ENCODE results near the gene MINDY3.
A peak's percentile ranks its signal among the peaks of the same experiment; 100 is the strongest.

Gene MINDY3

GRCh38 chr10:15751046-15751445, 109.3 kb downstream of the MINDY3 start:
- DNase-seq (ENCODE audit: low read depth), result peak; percentile 13
- no peak for TF ChIP-seq CTCF (conservative IDR thresholded peaks at IDR 0.05; ENCODE audit: control insufficient read depth, insufficient read depth, low read depth, low read length)
- H3K4me3 ChIP-seq (ENCODE audit: control insufficient read depth, low read depth, low read length), result no peak overlapping the region

GRCh38 chr10:15748126-15748525, 112.2 kb downstream of the MINDY3 start:
- no peak for DNase-seq (ENCODE audit: low read depth)
- no peak for TF ChIP-seq CTCF (conservative IDR thresholded peaks at IDR 0.05; ENCODE audit: control insufficient read depth, insufficient read depth, low read depth, low read length)
- no peak overlapping the region for H3K4me3 ChIP-seq (ENCODE audit: control insufficient read depth, low read depth, low read length)

- DNase-seq (ENCODE audit: low read depth), result no peak
- no peak overlapping the region for H3K4me3 ChIP-seq (ENCODE audit: control insufficient read depth, low read depth, low read length)
- TF ChIP-seq CTCF (conservative IDR thresholded peaks at IDR 0.05; ENCODE audit: control insufficient read depth, insufficient read depth, low read depth, low read length), result no peak
Measured at GRCh38 chr10:15747632-15748031, 112.7 kb downstream of the MINDY3 start.

GRCh38 chr10:15745751-15746150, 114.6 kb downstream of the MINDY3 start:
- peak; percentile 90 for DNase-seq (ENCODE audit: low read depth)
- no peak for TF ChIP-seq CTCF (conservative IDR thresholded peaks at IDR 0.05; ENCODE audit: control insufficient read depth, insufficient read depth, low read depth, low read length)
- H3K4me3 ChIP-seq (ENCODE audit: control insufficient read depth, low read depth, low read length), result no peak overlapping the region

GRCh38 chr10:15744217-15744865, 116.0 kb downstream of the MINDY3 start:
- no peak overlapping the region for H3K4me3 ChIP-seq (ENCODE audit: control insufficient read depth, low read depth, low read length)
- peak; percentile 61 for TF ChIP-seq CTCF (conservative IDR thresholded peaks at IDR 0.05; ENCODE audit: control insufficient read depth, insufficient read depth, low read depth, low read length)
- DNase-seq (ENCODE audit: low read depth), result peak; percentile 73

GRCh38 chr10:15743443-15743842, 116.9 kb downstream of the MINDY3 start:
- DNase-seq (ENCODE audit: low read depth), result no peak
- H3K4me3 ChIP-seq (ENCODE audit: control insufficient read depth, low read depth, low read length), result no peak overlapping the region
- TF ChIP-seq CTCF (conservative IDR thresholded peaks at IDR 0.05; ENCODE audit: control insufficient read depth, insufficient read depth, low read depth, low read length), result no peak

- peak; percentile 69 for DNase-seq (ENCODE audit: low read depth)
- H3K4me3 ChIP-seq (ENCODE audit: control insufficient read depth, low read depth, low read length), result no peak overlapping the region
- TF ChIP-seq CTCF (conservative IDR thresholded peaks at IDR 0.05; ENCODE audit: control insufficient read depth, insufficient read depth, low read depth, low read length), result no peak
Measured at GRCh38 chr10:15742836-15743235, 117.5 kb downstream of the MINDY3 start.
